GM12891 (cell line): Measurements from ENCODE around the gene CSMD2.

Source experiments
- PAX5 ChIP-seq: IDR thresholded peaks from 2 replicates; pipeline ENCODE4 v1.6.1; 2011; ENCODE audit warnings: low read length, moderate library complexity, mild to moderate bottlenecking; ENCODE audit not compliant: insufficient read depth, severe bottlenecking
- POLR2A ChIP-seq: IDR thresholded peaks from 2 replicates; pipeline ENCODE4 v1.6.1; 2011; ENCODE audit warnings: low read depth, low read length, control low read depth
- POLR2AphosphoS5 ChIP-seq: IDR thresholded peaks from 2 replicates; pipeline ENCODE4 v1.6.1; 2011; ENCODE audit warnings: low read depth, low read length, control low read depth
- POU2F2 ChIP-seq: IDR thresholded peaks from 2 replicates; pipeline ENCODE4 v1.6.1; 2011; ENCODE audit warnings: low read depth, mild to moderate bottlenecking, control low read depth, low read length, moderate library complexity
- SPI1 ChIP-seq: IDR thresholded peaks from 2 replicates; pipeline ENCODE4 v1.6.1; 2011; ENCODE audit warnings: low read depth, low read length, control low read depth

DNA sequence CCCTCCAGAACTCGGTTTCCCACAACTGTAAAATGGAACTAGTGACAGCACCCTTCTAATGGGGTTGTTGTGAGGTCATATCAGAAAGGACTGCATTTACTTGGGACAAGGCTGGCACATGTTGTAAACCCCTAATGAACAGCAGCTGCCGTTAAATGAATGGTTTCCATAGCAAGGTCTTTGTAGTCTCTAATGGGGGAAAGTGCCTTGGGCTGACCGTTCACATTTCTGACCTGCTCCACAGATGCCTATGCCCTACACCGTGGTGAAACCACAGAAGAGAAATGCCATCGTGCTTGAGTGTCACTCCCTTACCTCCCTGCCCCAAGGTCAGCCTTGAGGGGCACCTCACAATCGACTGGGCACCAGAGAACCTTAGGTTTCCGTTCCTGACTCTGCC lies 549.5 kb downstream of the CSMD2 start:
- TF ChIP-seq POLR2A = no peak
- TF ChIP-seq POLR2AphosphoS5 = no peak
- no peak for TF ChIP-seq POU2F2
- no peak for TF ChIP-seq PAX5
- no peak for TF ChIP-seq SPI1
